HG02884 (cell line): Measurements from ENCODE around the gene UNC93B1.
"Not testable (repeated sequence)": the region's sequence is repeated elsewhere in the genome, so short reads cannot be mapped to it uniquely, and the experiment has no call there.

Experiments
- ATAC-seq: cut with Tn5 transposase; IDR thresholded peaks from one replicate; pipeline ENCODE4 v1.9.1; 2021; ENCODE audit warnings: mild to moderate bottlenecking, moderate library complexity; ENCODE audit not compliant: unreplicated experiment

The UNC93B1 gene

GRCh38 chr11:67950705-67951104, 53.2 kb downstream of the UNC93B1 start:
- ATAC-seq, result not testable (repeated sequence)

DNA sequence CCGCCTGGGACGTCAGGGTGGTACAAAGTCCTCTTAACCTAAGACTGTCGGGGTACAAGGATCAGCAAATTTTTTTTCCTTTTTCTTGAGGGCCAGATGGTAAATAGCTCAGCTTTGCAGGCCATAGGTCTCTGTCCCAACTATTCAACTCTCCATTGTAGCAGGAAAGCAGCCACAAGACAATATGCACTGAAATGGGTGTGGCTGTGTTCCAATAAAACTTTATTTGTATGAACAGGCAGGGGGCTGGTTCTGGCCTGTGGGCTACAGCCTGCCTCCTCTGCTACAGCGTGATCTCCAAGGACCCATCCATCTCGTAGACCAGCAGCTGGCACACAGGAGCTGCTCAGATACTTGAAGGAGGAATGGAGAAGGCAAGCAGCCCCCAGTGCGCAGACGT, 56.1 kb downstream of the UNC93B1 start:
- not testable (repeated sequence) for ATAC-seq

GRCh38 chr11:67946403-67946802, 57.5 kb downstream of the UNC93B1 start:
- not testable (repeated sequence) for ATAC-seq

GRCh38 chr11:67943406-67943805, 60.5 kb downstream of the UNC93B1 start:
- ATAC-seq, result not testable (repeated sequence)
